Stimulated activated CD8-positive, alpha-beta memory T cell treated with anti-CD3 and anti-CD28 coated beads, Interleukin-15, amount 100 ng/mL, for 24 hours (primary cell): ENCODE data around the gene PEAK1.
"Not testable (repeated sequence)": the region's sequence is repeated elsewhere in the genome, so short reads cannot be mapped to it uniquely, and the experiment has no call there.

Experiments used
- DNase-seq: peaks from one replicate; pipeline ENCODE4 v3.0.0-alpha.2; 2020; ENCODE audit warnings: low read depth

The PEAK1 gene

DNA sequence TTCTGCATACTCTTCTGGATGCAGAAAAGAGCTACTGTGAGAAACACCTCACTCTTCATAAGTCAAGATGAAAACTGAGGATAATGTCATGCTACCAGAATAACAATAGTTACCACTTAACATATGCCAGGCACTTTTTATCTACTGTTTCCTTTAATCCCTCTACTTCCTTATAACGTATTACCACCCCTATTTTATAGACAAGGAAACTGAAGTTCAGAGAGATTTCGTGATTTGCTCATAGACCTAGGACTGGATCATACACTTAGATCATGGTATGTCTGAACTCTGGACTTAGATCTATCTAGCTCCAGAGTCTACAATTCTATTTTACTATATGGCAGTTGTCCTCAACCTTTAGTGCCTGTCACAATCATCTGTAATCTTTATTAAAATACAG lies 193.3 kb downstream of the PEAK1 start:
- no peak for DNase-seq

DNA sequence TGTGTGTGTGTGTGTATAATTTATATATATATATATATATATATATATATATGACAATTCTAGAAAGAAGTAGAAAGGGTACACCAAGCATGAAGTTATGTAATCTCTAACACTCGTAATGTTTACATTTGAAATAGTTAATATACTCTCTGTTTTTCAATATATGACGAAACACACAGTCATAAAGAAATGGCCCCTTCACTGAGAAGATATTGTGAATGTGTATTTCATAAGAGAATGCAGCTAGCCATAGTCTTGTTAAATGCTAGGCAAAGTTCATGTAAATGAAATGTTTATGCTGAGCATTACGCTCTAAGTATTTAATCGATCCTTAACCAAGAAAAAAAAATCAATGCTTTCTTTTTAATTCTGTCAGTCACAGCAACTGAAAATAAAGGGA lies 194.3 kb downstream of the PEAK1 start:
- DNase-seq, result no peak

DNA sequence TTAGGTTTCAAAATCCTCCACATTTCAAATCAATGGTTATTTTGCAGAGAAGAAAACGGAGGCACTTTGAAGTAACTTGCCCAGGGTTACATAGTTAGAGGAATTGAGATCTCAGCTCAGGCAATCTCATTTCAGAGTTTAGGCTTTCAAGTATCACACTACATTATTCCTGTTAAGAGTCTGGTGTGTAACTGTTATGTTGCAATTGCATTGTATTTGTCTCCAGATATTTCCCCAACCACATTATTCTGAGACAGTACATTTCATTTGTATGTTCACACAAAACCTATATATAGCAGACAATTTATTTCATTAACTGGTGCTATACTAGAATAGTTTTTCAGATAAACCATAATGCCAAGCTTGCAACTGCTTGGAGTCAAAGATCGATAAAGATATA lies 194.8 kb downstream of the PEAK1 start:
- no peak for DNase-seq

DNA sequence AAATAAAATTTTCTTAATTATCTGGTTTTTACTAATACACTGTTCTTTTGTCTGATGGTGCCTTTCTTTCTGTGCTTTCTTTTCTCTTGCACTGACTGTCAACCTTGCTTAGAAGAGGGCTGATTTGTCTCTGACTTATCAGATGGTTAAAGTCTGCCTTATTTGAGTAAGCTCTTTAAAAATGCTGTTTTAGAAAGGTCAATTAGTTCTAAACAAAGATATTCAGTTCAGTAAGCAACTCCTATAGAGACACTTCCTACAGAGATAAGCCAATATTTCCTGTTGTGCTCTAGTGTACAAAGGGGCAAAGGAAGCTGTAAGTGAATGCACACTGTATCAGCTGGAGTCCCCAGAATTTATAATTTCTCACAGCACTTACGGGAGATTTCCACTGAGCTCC lies 195.6 kb downstream of the PEAK1 start:
- DNase-seq, result no peak

DNA sequence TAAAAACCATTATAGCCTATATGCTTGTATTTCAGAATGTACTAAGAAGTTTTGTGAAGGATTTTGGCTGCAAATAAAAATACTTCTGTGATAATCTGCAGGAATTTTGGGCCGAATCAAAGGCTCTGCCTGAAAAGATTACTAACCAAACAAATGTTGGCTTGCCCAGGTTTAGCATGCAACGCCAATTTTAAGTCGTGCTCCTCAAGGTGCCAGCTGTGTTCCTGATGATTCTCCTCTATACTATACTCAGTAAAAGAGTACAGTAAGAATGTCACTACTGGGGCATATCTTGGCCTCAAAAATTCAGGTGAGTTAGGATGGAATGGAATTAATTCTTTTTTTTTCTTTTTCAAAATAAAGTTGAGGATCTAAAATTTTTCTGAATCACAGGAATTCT lies 198.2 kb downstream of the PEAK1 start:
- no peak for DNase-seq

DNA sequence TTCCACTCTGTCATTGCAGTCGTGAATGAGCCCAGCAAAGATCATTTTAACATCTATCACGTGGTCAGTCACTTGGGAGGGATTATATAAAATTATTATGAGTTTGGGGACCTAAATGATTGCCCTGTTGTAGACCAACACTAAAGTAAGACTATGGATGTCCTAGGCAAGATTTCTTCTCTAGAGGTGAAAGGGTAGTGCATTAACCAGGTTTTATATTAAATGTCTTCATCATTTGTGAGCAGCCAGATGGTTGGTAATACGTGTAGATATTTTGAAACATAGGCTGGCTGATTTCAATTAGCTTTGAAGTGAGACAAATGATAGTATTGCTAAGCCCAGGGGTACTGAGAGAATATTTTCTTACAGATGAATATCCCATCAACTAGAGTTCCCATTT lies 198.7 kb downstream of the PEAK1 start:
- DNase-seq, result no peak

DNA sequence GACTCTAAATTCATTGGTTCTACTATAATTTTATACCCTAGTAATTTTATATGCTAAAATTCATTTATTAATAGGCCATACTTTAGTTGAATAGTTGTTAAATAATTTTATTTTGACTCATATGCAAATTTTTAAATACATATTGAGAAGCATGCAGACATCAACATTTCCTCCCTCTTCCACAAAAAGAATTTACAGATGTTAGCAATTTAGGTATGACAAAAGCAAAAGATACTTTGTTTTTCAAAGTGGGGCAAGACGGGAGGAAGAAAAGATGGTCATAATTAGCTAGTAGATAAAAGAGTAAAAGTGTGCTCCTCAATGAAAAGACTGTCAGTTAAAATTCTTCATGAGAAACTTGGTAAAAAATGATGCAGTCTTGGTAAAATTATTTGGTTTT lies 200.1 kb downstream of the PEAK1 start:
- DNase-seq, result no peak

DNA sequence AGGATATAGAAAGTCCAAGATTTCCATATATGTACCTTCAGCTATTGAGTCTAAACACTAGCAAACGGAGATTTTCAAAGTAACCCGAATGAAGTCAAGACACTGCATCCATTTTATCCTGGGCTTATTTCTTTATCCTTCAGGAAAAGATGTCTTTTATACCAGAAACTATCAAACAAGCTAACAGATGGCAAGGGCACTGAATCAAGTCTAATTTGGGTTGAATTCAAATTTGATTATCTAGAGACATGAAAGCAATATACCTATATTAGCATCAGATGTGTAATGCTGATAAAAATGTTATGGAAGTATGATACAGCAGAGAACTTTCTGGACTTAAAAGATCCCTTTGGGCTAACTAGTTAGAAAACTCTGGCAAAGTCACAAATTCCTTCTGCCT lies 210.7 kb downstream of the PEAK1 start:
- no peak for DNase-seq

DNA sequence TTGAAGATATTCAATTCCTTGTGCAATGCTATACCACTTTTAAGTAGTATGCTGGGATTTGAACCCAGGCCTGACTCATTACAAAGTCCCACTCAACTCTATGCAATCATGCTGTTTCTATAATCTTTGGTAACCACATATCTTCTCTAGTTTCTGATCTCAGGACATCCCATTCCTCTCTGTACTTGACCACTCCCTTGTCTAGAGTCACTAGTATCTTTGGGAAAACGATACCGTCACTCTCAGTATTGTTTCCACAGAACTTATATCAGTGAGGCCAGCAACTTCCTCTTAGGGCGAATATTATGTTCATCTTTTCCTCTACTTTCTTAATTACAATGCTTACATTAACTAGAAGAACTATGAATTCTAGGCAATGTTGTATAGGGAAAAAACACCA lies 211.7 kb downstream of the PEAK1 start:
- DNase-seq, result no peak

DNA sequence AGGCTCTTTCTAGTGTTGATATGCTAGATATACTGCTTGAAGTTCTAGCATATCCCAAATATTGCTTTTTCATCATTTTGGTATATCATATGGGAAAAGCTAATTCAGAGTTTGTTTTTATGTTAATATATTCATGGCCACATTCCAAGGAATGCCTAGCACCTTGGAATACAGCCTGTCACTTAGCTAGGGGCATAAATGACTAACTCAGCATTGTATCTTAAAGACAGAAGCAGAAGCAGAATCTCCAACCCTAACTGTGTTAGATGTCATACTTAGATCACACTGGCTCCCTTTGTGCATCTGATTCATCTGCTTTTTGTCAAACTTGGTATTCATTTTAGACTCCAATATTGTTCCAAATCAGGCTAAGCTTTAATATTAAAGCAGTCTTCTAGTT lies 218.2 kb downstream of the PEAK1 start:
- DNase-seq, result no peak

DNA sequence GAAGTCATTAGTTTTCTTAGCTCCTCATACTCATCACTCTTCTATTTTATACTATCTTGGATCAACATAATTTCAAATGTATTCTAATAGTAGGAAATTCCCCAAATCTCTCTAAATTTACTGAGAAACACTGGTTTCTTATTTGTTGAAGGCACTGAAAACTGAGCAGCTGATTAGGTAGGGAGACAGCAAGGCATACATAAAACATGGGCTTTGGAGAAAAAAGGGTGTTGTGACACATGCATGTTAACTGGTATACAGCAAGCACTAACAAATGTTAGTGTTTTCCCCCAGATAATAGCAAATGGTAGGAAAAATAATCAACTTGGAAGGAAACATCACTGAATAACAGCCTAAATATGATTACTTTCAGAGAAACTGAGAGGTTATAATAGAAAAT lies 223.5 kb downstream of the PEAK1 start:
- no peak for DNase-seq

DNA sequence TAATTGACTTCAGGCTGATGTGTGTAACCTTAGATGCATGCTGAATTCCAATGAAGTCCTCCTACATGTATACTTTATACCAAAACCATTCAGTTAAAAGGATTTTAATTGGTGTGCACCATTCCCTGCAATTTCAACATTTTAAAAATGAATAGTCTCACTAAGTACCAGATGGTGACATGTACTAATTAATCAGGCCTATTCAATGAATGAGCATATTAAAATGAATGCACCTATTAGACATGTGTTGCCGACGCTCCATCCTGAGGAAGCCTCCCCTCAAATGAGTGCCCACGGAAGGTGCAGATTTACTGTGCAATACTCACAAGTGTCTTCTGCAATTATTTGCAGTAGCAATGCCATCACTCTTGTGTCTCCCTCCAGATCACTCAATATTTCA lies 224.3 kb downstream of the PEAK1 start:
- no peak for DNase-seq

DNA sequence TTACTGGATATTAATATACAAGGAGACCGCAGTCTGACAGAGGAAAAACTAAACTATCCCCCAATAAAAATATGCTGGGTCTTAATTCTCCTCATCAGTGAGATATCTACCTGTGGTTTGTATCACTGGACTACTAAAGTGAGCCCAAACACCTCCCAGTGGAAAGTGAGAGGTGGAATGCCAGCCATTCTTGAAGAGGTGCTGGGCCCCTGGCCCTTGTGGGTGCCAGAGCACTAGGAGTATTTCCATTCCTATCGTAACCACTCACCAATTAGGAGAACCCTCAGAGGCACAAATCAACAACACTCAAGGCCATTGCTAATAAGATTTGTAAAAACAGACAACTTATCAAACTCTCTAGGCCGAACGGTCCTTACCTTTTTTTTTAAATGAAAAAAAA lies 227.5 kb downstream of the PEAK1 start:
- no peak for DNase-seq

DNA sequence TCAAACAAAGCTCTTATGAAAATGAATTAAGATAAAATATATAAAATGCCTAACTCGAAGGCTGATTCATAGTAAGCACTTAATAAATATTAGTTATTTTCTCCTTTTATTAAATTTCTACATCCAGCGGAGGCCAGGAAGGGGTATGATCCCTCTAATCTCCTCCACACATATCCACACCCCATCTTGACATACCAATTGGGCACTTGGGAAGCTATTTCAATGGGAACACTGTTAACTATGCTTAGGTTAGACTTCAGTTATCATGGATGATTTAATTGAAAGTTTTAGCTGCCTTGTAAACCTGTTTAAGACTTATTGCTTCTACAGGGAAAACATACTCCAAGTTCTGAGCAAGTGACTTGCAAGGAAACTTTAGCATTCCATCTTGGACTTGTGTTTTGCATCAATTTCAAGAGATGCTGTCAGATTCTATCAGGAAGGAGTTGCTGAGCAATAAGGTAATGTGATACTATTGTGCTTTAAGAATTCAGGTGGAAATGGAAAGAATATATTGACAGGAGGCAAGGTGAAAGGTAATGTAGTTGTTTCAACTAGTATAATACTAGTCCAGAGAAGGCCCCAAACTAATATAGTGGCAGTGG lies 228.6 kb downstream of the PEAK1 start:
- no peak for DNase-seq

DNA sequence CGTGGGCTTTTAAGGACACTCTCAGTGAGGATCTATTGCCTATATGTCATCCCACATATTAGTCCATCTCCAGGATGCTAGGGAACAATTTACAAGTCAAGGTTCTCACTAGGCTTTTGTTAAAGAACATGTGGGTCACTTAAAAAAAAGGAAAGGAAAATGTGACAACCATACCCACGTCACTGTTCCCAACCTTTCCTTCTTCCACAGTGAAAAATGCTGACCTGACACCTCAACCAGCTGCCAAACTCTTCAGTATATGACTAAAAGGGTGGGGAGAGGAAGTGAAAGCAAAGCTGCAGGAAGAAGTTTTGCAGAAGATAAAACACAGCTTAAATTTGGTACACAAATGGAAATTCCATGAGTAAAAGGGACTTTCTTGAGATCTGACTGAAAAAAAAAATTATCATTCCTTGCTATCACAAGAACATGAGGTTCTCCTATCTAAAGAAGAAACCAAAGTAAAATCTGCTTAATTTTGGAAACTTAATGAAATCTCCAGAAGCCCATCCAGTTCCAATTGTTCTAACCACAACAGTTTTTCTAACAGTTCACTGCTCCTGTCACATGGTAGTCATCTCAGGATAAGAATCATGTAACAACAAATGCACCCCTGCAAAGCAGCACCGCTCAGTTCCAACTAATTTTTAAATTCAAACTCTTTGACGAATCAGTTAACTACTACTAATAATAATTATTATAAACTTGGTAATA lies 232.0 kb downstream of the PEAK1 start:
- no peak for DNase-seq

DNA sequence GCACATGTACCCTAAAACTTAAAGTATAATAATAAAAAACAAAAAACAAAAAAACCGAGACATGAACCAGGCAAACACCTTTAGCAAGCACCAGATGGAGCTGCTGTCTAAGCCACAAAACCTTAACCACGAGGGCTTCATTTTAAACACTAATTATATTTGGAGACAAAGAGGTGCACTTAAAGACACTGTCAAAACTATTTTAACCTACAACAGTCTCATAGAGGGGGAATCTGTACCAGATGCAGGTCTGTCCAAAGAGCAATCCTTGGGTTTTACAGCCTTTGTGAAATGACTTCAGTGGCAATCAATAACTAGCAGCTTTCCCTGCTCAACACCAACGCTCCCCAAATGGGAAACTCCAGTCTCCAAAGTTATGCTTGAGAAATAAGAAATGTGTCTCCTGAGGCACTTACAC lies 233.3 kb downstream of the PEAK1 start:
- DNase-seq, result no peak

DNA sequence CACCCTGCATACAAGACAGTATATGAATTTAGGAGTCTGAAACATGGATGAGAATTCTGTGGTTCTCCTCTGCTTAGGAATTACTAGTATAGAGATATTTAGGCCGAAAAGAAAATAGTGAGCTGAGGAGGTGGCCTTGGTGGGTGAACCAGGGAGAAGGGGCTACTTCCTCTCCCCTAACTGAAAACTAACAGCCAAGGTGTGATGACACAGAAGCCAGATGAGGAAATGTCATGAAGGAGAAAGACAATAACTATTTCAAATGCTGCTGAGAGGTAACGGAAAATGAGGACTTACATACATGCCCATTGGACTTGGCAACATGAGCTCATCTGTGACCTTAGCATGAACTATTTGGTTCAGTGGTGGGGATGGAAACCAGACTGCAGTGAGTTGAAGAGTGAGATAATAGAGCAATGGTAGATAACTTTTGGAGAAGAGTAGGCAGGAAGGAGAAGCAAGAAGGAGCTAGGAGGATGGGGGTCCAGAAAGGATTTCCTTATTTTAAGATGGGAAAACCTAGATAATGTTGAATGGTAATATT lies 234.6 kb downstream of the PEAK1 start:
- no peak for DNase-seq

DNA sequence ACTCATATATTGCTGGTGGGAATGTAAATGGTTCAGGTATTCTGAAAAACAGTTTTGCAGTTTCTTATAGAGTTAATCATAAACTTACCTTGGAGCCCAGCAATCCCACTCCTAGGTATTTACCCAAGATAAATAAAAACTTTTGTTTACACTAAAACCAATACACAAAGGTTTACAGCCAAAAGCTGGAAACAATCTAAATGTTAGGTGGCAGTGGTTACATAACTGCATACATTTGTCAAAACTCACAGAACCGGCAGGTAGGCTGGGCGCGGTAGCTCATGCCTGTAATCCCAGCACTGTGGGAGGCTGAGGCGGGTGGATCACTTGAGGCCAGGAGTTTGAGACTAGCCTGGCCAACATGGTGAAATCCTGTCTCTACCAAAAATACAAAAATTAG lies 235.6 kb downstream of the PEAK1 start:
- DNase-seq, result not testable (repeated sequence)

DNA sequence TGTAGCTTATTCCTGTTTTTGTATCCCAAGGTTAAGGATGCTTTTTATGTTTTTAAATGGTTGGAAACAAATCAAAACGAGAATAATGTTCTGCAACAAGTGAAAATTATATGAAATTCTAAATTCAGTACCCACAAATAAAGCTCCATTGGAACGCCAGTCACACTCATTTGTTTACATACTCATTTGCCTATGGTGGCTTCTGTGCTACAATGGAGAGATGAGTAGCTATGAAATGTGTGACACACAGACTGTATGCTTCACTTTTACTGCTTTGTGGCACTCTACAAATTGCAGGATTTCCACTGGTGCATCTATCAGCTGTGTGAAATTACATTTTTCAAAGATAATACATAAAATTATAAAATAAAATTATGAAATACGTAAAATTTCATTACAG lies 236.8 kb downstream of the PEAK1 start:
- DNase-seq, result no peak

DNA sequence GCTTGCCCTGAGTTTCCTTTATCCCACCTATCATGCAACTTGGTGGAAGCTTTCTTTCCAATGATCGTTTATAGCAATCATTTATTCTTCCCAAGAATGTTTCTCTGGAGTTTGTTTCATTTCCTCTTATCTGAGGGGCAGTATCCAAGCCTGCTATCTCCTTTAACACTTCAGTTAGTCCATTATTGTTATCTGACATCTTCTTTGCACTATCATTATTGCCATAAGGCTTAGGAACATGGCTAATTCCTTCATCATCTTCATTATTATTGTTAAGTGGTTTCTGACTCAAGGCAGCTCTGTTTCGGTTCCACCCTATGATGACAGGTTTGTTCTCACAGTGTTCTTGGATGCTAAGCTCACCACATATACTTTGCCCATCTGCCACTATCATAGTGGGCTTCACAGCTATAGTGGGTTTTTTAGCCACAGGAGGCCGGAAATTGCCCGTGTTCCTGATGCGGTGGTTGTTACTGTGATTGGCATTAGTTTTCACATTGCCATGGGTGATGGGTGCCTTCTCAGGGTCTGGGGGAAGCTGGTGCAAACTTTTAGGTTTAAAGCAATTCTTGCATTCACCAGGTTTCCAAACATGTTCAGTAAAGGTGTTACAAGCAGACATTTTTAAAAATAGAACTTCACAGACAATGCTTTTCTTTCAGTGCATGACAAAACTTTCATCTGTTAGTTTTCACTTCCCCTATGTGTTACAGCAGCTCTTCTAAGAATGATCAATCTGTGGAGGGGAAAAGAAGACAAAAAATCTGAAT lies 238.4 kb downstream of the PEAK1 start:
- DNase-seq, result no peak

DNA sequence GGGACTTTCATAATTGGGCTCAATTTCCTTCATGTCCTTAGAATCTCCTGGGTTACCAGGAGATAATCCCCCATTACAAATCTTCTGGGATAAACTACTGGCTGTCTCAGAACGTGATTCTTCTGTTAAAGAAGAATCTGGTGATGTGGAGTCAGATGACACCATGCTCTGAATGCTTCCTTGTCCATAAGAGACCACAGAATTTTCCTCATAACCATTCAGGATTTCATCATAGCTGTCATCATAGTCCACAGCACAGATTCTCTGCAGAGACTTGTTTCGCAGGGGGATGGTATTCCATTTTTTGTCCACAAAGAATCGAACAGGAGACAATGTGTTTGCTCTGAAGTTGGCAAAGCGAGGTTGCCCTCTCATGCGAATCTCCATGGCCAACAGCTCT lies 239.1 kb downstream of the PEAK1 start:
- DNase-seq, result no peak

DNA sequence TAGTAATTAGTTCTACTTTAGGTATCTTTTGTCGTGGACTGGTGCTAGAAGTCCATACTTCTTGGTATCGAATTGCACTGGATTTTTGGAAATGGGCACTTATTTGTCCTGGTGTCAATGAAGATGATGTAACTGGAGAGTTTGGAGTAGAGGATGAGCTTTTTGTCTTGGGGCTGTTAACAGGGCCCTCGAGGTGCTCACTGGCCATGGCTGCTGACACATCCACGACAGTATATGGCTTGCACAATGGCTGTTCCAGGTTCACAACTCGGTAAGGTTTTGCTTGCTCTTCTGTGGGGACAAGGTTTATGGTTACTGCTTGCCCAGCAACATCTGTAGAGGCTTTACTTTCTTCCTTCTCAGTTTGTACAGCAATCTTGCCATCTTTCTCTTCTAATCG lies 239.6 kb downstream of the PEAK1 start:
- DNase-seq, result no peak

DNA sequence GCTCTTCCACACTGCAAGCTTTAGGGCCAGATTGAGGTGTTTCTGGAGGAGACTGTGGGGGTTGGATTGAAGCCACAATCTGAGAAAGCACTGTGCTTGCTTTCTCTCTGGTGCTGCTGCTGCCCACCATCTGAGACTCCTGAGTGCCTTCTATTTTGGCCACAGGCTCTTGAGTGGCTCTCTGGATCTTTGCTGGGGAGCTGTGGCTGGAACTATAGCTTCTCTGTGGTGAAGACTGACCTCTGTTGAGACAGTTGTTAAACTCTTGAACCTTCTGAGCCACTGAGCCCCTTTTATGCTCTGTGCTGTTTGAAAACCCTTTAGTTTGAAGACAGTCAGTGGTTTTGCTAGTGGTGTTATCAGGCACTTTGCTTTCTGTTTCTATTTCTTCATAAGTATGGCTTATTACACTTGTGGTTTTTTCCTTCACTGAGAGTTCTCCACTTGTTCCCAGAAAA lies 240.3 kb downstream of the PEAK1 start:
- no peak for DNase-seq
